Thyroid gland (tissue), 4 donors: ENCODE measurements around the gene EDAR.

Source experiments
- CTCF ChIP-seq, 6 experiments: fragments of 200-600 bp in 3 of 6; fragments of 450-650 bp in 3 of 6; sonication (generic) in 3 of 6; IDR thresholded peaks; one replicate each; pipeline ENCODE4 v1.5.1; 2016 to 2019; ENCODE audit warnings: antibody characterized with exemption in 6 of 6, mild to moderate bottlenecking in 2 of 6, inconsistent platforms in 1 of 6, moderate library complexity in 1 of 6
- POLR2A ChIP-seq, 2 donors: fragments of 450-650 bp; IDR thresholded peaks; one replicate each; pipeline ENCODE4 v1.6.1; 2017; ENCODE audit warnings: antibody characterized with exemption in 2 of 2, mild to moderate bottlenecking in 2 of 2, moderate library complexity in 1 of 2

GRCh38 chr2:109027702-109028101 is 38.7 kb upstream of the EDAR start:
- TF ChIP-seq POLR2A (IDR thresholded peaks at IDR 0.05) (no peak), CTCF (IDR thresholded peaks at IDR 0.05) (no peak)
